WI38 (cell line): ENCODE data around the gene LRRC72.
"Not testable (repeated sequence)": the region's sequence is repeated elsewhere in the genome, so short reads cannot be mapped to it uniquely, and the experiment has no call there.

ENCODE experiments used
- H3K4me3 ChIP-seq: 2 replicates; pipeline ENCODE4 v1.5.1; 2011; ENCODE audit warnings: low read depth, mild to moderate bottlenecking, control low read depth, low read length
- CTCF ChIP-seq: IDR thresholded peaks from 2 replicates; pipeline ENCODE4 v1.5.1; 2012; ENCODE audit warnings: low read depth, mild to moderate bottlenecking, control low read depth, low read length

LRRC72 gene

DNA sequence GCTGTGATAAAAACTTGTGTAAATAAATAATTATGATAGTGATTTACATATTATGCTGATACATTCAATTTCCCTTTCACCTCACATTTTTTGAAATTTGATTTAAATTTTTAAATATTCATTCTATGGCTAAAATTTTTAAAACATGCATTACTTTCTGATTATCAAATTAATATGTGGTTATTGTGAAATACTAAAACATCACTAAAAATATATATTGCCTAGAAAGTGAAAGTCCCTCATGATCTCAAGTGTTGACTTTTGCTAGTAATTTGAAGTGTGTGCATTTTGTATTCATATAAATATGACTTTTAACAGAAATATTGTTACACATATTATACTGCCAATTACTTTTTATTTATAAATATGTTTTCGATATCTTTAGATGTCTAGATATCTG lies 3.1 kb downstream of the LRRC72 start:
- TF ChIP-seq CTCF = no peak
- H3K4me3 ChIP-seq = no peak overlapping the region

DNA sequence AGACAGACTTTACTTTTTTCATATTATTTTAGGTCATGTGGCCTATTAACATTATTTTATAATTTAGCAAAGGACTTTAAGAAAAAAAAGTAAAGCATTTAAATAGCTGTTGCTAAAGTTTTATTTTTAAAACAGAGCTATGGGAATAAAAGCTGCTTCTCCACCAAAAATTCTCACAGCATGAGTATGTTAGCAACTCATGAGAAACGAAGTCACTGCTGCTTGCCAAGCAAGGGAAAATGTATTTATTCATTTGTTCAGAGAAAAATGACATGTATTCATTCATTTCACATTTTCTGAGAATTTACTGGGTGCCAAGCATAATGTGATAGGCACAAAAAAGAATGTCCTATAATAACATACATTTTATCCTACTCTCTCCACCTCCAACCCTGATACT lies 5.1 kb downstream of the LRRC72 start:
- no peak for TF ChIP-seq CTCF
- H3K4me3 ChIP-seq = no peak overlapping the region

DNA sequence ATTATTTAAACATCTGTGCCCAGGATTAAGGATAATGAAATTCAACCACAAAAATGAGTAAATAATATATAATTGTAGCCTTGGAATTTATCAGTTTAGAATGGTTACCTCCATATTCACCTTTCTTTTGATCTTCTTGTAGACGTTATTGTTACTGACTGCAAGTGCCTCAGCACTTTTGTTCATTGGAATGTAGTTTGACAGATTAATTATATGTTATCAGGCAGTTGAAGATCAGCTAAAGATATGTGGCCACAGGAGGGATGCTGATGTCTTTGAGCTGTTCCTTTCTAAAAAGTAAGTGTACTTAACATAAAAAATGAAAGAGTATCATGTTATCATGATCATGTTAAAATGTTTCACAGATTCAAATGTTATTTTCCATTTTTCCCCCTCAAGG lies 5.6 kb downstream of the LRRC72 start:
- no peak for TF ChIP-seq CTCF

GRCh38 chr7:16535500-16535899 lies 8.9 kb downstream of the LRRC72 start:
- no peak overlapping the region for H3K4me3 ChIP-seq
- TF ChIP-seq CTCF = no peak

More for the DNA sequence above, 5.6 kb downstream of the LRRC72 start:
- no peak overlapping the region for H3K4me3 ChIP-seq

DNA sequence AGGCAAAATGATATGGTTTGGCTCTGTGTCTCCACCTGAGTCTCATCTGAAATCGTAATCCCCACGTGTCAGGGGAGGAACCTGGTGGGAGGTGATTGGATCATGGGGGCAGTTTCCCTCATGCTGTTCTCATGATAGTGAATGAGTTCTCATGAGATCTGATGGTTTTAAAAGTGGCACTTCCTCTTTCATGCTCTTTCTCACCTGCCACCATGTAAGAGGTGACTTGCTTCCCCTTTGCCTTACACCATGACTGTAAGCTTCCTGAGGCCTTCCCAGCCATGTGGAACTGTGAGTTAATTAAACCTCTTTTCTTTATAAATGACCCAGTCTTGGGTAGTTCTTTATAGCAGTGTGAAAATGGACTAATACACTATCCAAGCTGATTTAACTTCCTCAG lies 13.9 kb downstream of the LRRC72 start:
- not testable (repeated sequence) for H3K4me3 ChIP-seq

DNA sequence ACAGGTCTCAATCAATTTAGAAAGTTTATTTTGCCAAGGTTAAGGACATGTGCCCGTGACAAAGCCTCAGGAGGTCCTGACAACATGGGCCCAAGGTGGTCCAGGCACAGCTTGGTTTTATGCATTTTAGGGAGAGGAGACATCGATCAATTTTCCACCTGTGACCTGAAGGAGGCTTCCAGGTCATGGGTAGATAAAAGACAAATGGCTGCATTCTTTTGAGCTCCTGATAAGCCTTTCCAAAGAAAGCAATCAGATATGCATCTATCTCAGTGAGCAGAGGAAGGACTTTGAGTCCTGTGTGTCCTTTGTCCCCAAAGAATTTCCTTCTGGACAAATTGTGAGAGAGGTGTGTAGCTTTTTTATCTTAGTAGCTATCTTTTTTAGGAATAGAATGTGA lies 15.8 kb downstream of the LRRC72 start:
- no peak for TF ChIP-seq CTCF

DNA sequence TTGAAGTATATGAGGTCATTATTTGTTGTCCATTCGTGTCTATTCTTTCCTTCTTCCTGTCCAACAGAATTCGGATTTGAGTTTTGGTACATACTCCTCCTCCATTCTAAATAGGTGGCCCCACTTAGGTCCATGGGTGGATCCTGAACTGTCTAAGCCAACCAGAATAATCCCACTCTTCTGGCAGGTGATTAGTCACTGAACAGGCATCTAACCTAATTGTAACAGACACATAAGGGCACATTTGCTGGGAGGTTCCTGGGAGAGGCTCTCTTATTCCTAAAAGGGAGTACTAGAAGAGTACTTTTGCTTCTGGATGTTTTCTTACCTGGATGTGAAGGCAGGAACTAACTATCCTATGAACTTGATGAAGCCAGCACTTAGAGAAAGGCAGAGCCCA lies 16.8 kb downstream of the LRRC72 start:
- no peak for TF ChIP-seq CTCF
- H3K4me3 ChIP-seq = no peak overlapping the region

More for the DNA sequence above, 15.8 kb downstream of the LRRC72 start:
- no peak overlapping the region for H3K4me3 ChIP-seq

GRCh38 chr7:16546921-16547505 lies 20.4 kb downstream of the LRRC72 start:
- TF ChIP-seq CTCF = no peak
- H3K4me3 ChIP-seq = no peak overlapping the region
